Measurements from ENCODE around the gene BCL2A1. TPM values are rescaled to one million over a fixed set of nuclear protein-coding genes. Genes with fewer than 3 reads are reported as not detected.
A peak's percentile ranks its signal among the peaks of the same experiment; 100 is the strongest.

The BCL2A1 gene
- total RNA-seq, 1 experiment from 2014 or later = 102 TPM

DNA sequence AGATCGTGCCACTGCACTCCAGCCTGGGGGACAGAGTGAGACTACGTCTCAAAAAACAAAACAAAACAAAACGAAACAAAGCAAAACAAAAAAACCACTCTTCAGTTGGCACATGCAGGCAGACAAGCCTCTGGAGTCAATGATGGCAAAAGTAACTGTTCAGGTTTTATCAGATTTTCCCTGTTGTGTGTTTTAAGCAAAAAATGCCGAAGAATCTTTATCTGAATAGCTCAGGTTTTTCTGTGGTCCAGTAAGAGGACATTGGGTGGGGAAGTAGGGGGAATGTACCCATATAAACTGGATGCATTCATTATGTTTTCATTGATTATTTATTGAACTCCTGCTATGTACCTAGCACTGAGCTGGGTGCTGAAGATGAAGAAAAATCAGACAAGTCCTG is 20.8 kb upstream of the BCL2A1 start:
- no peak for DNase-seq (ENCODE audit: low read depth, low spot score)
- in situ Hi-C loops (cut with HindIII; ENCODE audit: low pct_unique_long_range_greater_than_20kb, low sequenced_read_pairs) = no loop called here

DNA sequence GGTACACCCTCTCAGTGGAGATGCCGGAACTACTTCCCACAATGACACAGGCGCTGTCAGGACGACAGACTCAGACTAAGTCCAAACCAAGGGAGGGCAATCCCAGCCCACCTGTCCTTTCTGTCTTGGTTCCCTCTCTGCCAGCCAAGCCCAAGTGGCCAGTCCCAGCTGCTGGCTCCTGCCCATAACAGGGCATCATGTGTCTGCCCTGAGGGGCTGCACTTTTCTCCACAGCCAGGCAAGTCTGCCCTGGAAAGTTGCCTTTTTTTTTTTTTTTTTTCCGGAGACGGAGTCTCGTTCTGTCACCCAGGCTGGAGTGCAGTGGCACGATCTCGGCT is 20.0 kb upstream of the BCL2A1 start:
- in situ Hi-C loops (cut with HindIII; ENCODE audit: low pct_unique_long_range_greater_than_20kb, low sequenced_read_pairs) = no loop called here

DNA sequence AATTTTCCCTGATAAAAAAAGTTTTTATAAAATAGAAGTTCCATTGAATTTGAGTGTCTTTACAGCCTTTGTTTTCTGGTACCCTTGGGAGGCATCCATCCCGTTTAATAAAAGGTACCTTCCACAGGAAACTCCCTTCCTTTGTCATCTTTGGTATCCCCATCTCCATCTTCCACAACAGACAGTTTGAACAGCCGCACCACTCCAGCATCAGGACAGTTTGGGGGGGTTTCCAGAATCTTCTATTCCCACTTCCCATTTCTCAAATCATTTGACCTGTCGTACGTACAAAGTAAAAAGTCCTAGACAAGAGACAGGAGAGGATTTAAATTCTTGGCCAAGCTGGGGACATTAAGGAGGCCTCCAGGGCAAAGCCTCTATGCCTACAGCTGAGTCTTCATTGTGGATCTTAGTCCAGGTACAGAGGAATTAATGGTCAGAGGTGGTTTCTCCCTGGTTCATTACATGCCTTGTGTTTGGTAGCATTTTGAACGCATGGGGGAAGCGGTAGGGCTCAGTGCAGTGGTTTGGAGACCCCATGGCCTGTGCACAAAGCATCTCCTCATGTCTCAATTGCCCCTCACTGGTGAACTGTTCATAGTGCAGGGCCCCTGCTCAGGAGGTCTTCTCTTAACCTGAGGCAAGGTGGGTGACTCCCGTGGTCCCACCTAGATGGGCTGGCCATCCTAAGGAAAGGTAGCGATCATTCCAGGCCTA is 19.4 kb upstream of the BCL2A1 start:
- no peak for DNase-seq (ENCODE audit: low read depth, low spot score)
- in situ Hi-C loops (cut with HindIII; ENCODE audit: low pct_unique_long_range_greater_than_20kb, low sequenced_read_pairs) = no loop called here

More for the DNA sequence above, 20.0 kb upstream of the BCL2A1 start:
- no peak for DNase-seq (ENCODE audit: low read depth, low spot score)

DNA sequence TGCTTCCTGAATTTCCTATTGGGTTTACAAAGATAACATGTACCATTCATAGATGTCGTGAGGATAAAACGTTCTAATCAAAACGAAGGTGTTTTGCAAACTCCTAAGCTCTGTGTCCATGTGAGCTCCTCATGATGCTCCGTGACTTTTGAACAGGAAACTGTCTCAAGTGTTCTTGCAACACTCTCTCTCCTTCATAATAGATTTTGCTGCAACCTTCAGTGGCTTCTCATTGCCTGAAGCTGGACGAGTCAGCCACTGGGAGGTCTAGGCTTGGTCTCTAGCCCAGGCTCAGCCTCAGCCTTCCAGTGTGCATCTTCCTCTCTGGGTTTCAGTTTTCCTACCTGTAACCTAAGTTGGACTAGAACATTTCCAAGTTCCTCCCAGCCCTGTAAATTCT is 18.7 kb upstream of the BCL2A1 start:
- peak; percentile 91 for DNase-seq (ENCODE audit: low read depth, low spot score)
- in situ Hi-C loops (cut with HindIII; ENCODE audit: low pct_unique_long_range_greater_than_20kb, low sequenced_read_pairs) = no loop called here

DNA sequence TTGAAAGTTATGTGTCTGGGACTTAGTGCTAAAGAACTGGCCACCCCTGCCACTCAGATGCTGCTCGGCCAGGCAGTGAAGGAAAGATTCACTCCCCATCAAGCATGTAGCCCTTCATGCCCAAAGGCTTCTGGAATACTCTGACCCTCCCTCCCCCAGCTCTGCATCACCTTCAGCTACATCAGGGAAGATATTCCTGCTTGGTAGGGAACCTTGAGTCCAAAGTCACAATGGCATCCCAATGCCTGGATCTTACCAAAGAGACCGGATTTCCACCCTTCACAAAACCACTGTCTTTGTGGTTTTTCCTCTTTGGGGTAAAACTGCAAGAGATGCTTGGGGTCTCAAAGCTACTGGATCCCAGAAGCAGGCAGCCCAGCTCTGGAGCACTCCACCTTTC is 18.2 kb upstream of the BCL2A1 start:
- DNase-seq (ENCODE audit: low read depth, low spot score) = no peak
- in situ Hi-C loops (cut with HindIII; ENCODE audit: low pct_unique_long_range_greater_than_20kb, low sequenced_read_pairs) = no loop called here

DNA sequence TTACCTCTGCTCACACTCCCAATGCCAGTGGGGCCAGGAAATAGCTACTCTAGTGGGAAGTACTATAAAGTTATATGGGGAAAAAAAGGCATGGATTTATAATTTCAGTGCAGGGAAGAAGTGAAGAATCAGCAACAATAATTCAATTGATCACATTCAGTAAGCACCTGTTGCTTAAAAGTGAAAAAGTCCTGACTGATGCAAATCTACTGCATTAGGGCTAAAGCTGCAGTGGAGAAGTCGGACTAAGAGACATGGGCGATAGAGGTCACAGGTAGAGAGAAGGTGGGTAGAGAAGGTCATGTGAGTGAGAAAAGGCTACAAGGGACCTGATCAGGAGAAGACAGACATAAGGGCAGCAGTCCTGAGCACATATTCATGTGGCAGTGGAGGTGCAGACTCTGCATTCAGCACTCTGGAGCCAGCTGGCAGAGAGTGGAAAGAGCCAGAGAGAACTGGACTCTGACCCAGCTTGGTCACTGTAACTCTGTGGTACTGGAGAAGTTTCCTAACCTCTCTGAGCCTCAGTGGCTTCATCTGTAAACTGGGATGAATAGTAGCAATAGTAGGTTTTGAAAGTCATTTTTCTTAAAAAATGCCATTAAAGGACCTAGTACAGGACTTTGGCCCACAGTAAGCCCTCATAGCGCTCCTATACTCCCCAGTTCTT is 17.6 kb upstream of the BCL2A1 start:
- no peak for DNase-seq (ENCODE audit: low read depth, low spot score)
- in situ Hi-C loops (cut with HindIII; ENCODE audit: low pct_unique_long_range_greater_than_20kb, low sequenced_read_pairs) = no loop called here

DNA sequence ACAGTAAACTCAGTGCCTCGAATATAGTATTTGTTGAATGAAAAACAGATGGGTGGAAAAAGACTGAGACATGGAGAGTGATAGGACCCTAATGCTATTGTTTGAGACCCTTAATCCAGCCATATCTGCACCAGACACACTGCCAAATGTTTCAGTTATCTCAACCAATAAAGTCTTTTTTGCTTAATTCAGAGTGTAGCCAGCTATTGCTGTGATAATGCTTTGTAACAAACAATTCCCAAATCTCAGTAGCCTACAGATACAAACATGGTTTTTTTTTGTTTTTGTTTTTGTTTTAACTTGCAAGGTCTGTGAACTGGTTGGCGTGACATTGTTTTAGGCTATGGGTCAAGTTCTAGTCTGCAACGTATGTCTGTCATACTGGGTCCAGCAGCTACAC is 17.0 kb upstream of the BCL2A1 start:
- in situ Hi-C loops (cut with HindIII; ENCODE audit: low pct_unique_long_range_greater_than_20kb, low sequenced_read_pairs) = no loop called here
- DNase-seq (ENCODE audit: low read depth, low spot score) = no peak

DNA sequence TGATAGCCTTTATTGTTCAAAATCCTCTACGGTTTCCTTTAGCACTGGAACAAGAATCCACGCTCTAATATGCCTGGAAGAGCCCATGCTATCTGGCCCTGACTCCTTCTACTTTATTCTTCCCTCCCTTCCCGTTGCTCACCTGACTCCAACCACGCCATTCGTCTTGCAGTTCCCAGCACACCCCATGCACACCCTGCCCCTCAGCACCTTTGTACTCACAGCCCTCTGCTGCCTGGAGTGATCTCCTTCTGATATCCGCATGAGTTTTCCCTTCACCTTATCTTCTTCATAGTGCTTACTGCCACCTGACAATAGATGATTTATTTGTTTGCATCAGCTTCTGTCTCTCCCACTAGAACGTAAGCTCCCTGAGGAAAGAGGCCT is 16.6 kb upstream of the BCL2A1 start:
- DNase-seq (ENCODE audit: low read depth, low spot score) = no peak
- in situ Hi-C loops (cut with HindIII; ENCODE audit: low pct_unique_long_range_greater_than_20kb, low sequenced_read_pairs) = no loop called here

DNA sequence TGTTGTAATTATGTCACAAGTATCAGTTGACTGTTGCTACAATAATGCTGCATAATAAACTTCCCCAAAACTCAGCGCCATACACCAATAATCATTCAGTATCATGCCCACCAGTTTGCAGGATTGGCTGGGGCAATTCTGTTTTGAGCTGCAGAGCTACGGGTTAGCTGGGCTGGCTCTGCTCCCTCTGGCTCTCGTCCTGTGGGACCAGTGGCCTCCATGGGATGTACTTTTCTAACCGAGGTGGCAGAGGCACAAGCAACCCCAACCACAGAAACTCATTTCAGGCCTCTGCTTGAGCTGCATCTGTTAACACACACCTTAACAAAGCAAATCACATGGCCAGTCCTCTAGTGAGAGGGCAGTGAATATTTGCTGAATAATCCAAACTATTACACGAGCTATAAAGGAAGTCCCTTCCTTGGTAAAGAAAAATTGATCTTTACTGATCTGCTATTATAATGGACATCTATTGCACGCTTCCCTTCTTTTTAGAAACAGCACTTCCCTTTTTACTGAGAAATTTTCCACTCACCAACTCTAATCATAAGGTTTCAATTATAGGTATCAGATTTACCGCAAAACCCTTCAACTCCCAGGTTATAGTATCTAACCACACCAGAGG is 10.9 kb upstream of the BCL2A1 start:
- in situ Hi-C loops (cut with HindIII; ENCODE audit: low pct_unique_long_range_greater_than_20kb, low sequenced_read_pairs) = no loop called here
- DNase-seq (ENCODE audit: low read depth, low spot score) = no peak

DNA sequence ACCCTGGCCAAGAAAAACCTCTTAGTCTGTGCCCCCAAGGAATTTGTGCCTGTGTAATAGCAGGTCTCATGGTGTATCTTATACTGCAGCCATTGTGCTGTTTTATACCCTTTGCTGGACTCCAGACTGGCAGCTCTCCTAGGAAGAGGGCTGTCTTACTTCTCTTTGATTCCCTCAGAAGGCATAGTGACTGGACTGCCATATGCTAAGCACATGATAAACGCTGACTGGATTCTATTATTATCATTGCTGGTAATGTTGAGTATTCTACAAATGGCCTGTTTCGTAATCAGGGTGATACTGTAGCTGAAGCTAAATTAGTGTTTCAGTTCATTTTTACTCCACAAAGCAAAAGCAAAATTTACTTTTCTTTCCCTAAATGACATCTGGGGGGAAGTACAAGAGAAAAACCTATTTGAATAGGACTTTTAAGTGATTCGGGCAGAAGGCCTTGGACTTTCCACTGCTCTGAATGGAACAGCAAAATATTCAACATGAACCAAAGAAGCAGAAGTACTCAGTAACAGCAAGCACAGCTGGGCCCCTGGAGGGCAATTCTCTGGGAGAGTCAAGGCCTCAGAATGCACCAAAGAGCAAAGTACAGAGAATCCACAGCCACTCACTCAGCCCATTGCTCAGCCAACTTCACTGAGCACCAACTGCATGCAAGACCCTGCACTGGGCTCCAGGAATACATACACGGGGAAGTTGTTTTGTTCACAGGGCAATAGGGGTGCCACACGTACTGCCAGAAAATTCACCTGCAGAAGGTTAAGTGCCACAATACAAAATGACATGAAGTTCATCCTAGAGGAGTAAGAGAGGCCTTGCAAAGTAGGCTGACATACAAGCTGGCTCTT is 7.9 kb upstream of the BCL2A1 start:
- DNase-seq (ENCODE audit: low read depth, low spot score) = peak; percentile 100
- in situ Hi-C loops (cut with HindIII; ENCODE audit: low pct_unique_long_range_greater_than_20kb, low sequenced_read_pairs) = no loop called here

DNA sequence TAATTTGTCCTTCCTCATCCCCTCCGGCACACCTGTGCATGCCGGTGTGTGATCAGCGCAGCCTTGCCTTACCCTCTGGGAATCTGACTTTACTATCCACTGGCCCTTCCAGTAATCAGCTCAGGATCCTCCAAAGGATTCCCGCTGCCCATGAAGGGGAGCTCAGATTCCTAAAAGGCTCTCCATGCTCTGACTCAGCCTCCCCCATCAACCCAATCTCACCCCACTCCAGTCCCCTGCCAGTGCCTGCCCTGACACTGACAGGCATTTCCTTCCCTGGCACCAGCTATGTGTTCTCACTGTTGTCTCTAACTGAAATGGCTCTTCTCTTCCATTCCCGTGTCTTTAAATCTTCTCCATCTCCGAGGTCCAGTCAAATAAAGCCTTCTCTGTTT is 7.3 kb upstream of the BCL2A1 start:
- in situ Hi-C loops (cut with HindIII; ENCODE audit: low pct_unique_long_range_greater_than_20kb, low sequenced_read_pairs) = no loop called here

DNA sequence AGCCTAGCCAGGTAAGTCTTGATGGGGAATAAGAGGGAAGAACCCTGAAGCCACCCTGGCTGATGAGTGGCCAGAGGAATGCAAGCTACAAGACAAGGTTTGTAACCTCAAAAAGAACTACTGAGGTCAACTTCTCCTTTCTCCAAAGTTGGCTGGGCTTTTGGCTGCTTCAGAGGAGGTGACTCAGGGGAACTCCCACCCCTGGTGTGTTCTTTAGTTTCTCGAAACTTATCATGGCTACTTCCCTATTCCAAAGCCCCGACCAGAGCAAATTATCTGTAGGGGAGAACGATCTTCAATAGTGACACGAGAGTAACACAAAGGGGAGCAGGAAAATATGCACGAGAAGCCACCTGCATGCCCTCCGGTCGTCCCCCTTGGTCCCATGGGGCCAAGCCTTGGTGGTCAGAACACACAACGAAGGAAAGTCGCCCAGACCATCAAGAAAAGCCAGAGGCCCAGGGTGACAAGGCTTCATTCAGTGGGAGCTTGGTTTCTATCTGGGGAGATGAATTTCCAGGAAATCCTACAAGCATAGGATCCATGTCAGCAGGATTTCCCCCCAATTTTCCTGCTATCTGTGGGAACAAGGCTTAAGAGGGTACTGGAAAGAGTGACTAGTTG is 6.5 kb upstream of the BCL2A1 start:
- in situ Hi-C loops (cut with HindIII; ENCODE audit: low pct_unique_long_range_greater_than_20kb, low sequenced_read_pairs) = no loop called here
- peak; percentile 46 for DNase-seq (ENCODE audit: low read depth, low spot score)

More for the DNA sequence above, 7.3 kb upstream of the BCL2A1 start:
- no peak for DNase-seq (ENCODE audit: low read depth, low spot score)

DNA sequence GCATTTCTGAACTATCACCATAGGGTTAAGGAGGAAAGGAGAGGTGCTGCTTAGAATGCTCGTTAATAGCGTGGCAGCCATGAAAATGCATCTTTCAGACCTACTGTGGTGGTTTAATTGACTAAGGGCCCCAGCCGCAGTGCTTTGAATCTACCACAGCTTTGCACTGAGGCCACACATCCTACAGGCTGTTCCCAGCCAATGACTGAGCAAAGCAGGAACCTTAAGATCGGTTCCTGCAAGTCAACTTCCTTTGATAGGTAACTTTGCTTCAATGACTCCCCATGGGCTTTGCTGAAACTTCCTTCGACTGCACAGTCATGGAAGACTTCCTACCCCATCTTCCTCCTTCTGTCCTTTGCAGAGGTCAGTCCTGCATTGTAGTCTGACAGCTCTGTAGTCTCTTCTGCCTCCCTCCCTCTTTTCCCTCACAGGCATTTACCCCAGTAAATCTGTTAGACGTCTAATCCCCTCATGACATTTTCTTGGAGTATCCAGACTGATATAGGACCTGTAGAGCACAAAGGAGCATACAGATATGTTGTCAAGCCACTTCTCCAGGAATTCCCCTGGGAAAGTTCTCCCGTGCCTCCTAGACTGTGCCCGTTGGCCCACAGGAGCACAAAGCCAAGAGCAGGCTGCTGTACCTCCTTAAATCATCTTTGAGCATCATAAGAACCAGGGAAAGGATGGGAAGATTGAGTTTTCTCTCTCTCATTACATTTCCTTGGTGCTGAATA is 2.6 kb upstream of the BCL2A1 start:
- DNase-seq (ENCODE audit: low read depth, low spot score) = peak; percentile 81
- in situ Hi-C loops (cut with HindIII; ENCODE audit: low pct_unique_long_range_greater_than_20kb, low sequenced_read_pairs) = no loop called here

DNA sequence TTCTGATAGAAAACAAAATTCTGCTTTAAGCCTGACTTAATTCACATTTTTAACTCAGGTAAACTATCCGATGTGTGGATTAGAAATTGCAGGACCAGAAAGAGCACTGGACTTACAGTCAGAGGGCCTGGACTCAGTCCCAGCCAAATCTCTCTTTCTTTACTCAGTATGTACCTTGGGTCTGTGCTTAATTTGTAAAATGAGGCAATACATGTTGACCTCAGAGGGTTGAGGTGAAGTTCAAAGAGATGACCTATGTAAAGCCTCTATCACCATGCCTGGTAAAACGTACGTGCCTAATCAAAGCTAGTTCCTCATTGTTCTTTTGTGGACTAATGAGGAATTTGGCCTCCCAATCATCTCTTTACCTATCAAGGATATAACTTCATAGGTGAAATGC is 1.9 kb upstream of the BCL2A1 start:
- in situ Hi-C loops (cut with HindIII; ENCODE audit: low pct_unique_long_range_greater_than_20kb, low sequenced_read_pairs) = no loop called here
- DNase-seq (ENCODE audit: low read depth, low spot score) = no peak

DNA sequence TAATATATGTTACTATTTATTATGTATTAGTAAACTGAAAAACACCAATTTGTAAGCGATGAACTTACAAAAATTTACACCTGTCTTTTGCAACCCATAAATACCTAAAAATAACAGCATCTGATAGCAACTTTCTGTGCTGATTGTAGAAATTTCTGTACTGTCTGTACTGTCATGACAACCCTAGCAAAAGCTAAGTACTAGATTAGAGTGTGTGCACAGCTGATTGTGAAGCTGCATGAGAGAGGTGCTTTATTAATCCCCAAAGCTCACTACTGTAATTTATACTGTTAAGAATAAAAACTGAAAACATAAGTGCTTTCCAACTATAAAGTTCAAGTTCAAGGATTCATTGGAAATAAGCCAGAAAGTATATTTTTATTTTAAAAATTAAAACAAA is 815 bp downstream of the BCL2A1 start:
- DNase-seq (ENCODE audit: low read depth, low spot score) = peak; percentile 35
- in situ Hi-C loops (cut with HindIII; ENCODE audit: low pct_unique_long_range_greater_than_20kb, low sequenced_read_pairs) = no loop called here

DNA sequence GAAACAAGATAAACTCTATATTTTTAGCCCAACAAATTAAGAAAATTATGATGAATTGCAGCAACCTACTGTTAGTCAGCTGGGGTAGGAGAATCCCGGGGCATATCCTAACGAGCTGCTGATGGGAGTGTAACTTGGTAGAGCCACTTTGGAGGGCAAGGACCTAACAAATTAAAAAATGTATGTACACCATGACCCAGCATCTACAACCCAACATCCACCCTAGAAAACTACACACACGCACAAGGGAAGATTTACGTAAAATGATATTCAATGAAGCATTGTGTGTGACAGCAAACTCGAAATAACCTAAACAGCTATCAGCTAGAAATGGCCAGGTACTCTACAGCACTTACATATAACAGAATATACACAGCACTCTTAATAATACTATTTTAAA is 1.9 kb downstream of the BCL2A1 start:
- in situ Hi-C loops (cut with HindIII; ENCODE audit: low pct_unique_long_range_greater_than_20kb, low sequenced_read_pairs) = no loop called here
- peak; percentile 73 for DNase-seq (ENCODE audit: low read depth, low spot score)
